ENCODE results near the gene SCN8A.
"Not testable (repeated sequence)": the region's sequence is repeated elsewhere in the genome, so short reads cannot be mapped to it uniquely, and the experiment has no call there.

SCN8A gene

GRCh38 chr12:51818566-51819300 lies 227.7 kb downstream of the SCN8A start:
- no peak for DNase-seq

- no peak for DNase-seq
These were observed 228.9 kb downstream of the SCN8A start for GRCh38 chr12:51819736-51820525.

- peak; percentile 81 for DNase-seq
These were observed 229.8 kb downstream of the SCN8A start for GRCh38 chr12:51820526-51821439.

DNA sequence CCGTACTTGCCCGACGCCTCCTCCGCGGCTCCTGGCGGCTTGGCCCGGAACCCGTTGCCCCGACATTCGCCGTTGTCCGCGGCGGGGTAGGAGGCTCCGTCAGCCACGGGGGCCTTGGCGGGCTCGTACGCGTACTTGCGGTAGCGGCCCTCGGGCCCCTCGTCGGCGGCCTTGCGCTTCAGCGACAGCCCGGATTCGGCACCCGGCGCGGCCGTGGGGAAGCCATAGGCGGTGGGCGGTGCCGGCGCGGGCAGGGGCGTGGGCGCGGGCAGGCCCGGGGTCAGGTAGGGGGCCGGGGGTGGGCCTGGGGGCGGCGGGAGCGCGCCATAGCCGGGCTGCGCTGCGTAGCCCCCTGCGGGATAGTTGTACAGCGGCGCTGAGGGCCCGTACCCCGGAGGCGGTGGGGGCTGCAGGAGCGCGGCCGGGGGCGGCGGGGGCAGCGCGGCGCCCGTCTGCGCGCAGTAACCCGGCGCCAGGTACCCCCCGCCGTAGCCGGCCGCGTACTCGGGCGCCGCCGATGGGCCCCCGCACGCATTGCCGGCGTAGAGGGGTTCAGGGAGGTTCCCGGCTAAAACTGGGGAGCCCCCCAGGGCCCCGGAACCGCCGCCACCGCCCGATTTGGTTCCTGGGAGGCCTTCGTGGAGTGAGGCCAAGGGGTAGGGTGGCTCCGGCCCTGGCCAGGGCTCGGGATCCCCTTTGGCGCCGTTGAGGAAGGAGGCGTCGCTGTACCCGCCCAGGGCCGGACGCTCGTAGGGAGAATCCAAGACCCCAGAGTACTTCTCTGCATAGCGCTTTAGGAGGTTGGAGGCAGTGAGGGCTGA lies 230.6 kb downstream of the SCN8A start:
- DNase-seq: no peak

GRCh38 chr12:51822261-51822616 lies 231.2 kb downstream of the SCN8A start:
- DNase-seq: no peak

DNA sequence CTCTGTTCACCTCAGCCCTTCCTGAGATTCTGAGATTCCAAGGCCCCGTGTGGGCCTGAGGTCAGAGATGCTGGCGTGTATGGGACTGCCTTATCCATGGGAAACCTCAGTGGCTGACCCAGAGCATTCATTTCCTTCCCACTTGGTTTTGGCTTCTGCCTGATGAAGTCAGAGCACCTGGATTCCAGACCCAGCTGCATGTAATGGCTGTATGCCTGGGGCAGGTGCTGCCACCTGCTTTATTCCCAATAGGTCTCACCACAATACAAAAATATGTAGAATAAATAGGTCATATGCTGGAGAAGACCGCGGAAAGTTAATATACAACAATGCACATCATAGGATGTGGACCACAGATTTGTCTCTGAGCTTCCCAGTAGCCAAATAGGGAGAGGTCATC lies 231.9 kb downstream of the SCN8A start:
- no peak for DNase-seq

DNA sequence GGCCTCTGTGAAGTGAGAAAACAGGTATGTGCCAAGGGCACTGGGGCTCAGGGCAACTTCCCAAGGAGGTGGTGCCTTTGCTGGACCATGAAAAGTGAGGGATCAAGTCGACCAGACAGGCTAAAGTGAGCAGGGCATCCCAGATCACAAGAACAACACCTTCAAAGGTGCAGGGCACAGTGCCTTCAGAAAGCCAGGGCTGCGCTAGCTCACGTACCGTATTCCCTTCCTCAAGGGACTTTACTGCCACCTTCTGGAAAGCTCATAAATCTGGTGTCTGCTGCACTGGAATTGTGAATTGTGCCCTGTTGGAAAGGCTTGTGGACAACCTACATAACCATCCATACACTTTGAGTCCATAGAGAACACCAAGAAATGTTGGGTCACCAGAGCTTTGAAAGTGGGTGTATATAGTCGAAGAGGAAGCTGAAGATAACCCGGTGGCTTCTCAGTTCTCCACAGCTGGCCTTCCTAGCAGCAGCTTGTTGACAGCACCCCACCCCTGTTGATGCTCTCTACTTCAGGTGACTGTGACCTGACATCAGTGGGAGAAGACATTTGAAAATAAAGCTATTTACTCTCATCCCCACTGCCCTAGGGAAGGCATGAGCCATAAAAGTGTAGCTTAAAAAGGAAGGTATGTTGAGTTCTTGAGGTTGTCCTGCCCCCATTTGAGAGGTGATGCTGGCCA lies 233.0 kb downstream of the SCN8A start:
- DNase-seq: no peak

DNA sequence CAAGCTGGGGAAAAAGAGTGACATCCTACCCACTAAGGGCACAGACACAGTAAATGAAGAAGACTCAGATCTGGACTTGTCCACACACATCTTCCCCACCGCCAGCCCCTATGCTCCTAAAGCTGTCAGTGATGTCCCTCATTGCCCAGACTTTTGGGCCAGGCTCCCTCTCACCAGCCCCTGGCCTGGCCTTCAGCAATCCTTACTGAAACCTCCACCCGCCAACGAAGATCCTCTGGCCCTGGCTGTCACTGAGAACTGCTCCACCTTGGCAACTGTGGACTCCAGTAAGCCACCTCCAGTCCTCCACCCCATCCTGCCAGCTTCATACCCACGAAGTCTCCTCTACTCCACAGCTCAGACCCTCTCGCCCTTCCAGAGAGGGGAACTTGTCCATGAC lies 234.2 kb downstream of the SCN8A start:
- DNase-seq: no peak

GRCh38 chr12:51826881-51827280 lies 235.8 kb downstream of the SCN8A start:
- no peak for DNase-seq

GRCh38 chr12:51827925-51828818 lies 237.1 kb downstream of the SCN8A start:
- no peak for DNase-seq

DNA sequence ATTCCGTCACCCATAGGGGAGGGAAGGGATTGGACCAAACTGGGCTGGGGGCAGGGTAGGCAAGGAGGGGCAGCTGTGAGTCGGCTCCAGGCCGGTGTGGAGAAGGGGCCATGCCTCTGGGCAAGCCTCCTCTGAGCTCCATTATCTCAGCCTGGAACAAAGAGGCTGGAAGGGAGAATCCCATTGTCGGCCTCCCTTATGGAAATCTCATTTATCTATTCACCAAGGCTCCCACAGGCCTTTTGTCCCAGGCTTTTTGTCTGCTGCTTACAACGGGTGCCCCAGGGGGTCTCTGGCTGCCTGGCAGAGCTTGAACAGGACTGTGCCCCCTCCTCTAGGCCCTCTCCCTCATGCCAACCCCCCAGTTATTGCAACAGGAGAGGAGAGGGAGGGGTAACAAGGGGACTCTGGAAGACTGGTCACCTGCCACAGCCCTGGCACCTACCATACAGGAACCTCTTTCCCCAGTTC lies 238.0 kb downstream of the SCN8A start:
- no peak for DNase-seq

DNA sequence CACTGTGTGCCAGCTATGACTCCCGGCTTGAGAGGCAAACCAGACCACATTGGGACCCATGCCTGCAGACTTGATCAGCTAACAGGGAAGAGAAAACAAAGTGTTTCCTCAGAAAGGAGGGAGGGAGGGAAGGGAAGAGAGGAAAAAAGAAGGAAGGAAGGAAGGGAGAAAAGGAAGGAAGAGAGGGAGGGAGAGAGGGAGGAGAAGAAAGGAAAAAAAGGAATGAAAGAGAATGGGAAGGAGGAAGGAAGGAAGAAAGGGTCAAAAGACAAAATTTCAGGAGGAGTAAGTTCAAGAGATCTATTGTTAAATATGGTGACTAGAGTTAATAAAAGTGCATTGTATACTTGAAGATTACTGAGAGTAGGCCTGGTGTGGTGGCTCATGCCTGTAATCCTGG lies 238.6 kb downstream of the SCN8A start:
- DNase-seq: no peak

- not testable (repeated sequence) for DNase-seq
These were observed 240.8 kb downstream of the SCN8A start for GRCh38 chr12:51831817-51832216.

DNA sequence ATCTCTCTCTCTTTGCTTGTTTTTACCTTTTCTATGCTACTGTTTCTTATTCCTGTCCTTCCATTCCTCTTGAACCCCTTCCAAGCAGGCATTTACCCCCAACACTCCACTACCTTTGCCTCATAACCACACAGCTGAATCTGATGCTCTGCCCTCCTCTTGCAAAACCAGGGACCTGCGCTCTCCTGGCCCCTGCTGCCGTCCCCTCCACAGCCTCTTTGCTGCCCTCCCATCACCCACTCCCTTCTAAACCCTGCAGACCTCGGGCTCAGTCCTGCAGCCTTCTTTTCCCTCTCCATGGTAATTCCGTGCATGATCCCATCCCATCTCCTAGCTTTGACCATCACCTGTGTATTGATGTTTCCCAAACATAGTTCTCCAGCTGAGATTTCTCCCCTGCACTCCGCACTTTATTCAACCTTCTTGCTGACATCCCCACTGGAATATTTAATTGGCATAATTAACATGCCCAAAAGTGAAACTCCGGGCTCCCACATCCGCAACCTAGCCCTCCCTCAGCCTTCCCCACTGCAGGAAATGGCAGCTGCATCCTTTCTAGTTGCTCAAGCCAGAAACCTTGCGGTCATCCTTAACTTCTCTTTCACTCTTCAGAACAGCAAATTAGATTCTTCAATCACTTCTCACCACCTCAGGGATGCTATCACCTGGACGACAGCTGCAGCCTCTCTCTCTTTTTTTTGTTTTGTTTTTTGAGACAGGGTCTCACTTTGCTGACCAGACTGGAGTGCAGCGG lies 241.5 kb downstream of the SCN8A start:
- no peak for DNase-seq

DNA sequence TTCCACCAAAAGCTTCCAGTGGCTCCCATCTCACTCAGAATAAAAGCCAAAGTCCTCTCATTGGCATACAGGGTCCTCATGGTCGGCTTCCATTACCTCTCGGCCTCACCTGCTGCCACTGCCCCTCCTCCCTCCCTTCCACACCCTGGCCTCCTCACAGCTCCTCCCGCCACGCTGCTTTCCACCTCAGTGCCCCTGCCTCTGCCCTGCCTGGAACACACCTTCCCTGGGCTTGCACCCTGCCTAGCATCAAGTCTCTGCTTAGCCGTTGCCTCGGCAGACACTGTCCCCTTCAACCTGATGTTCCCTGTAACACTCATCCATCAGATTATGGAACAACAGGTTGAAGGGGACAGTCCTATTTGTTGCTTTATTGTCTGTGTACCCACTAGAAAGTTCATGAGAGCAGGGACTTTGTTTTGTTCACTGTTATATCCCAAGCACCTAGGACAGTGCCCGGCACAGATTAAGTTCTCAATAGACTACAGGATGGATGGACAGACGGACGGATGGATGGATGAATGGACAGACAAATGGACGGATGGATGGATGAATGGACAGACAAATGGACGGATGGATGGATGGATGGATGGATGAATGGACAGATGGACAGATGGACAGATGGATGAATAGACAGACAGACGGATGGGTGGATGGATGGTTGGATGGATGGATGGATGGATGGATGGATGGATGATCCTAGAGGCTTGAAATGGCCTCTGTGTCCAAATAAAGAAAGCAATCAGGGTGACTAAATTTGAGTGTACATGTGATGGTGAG lies 242.6 kb downstream of the SCN8A start:
- no peak for DNase-seq

DNA sequence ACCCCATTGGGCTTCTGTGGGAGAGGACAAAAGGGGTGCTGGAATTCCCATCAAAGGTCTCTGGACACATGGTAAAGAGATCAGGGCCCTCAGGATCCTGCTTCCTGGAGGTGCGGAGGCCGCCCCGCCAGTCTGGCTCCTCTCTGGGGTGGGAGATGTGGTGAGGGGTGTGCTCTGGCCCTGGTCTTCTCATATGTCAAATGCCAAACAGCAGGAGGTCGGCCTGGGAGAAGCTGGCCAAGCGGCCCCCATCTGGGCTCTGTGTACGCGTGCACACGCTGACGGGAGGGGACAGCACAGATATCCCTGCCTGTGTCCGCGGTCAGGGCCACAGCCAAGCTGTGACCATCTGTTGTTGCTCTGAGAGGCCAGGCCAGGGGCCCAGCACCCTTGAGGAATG lies 243.4 kb downstream of the SCN8A start:
- no peak for DNase-seq

GRCh38 chr12:51836041-51836826 lies 245.2 kb downstream of the SCN8A start:
- DNase-seq: no peak

DNA sequence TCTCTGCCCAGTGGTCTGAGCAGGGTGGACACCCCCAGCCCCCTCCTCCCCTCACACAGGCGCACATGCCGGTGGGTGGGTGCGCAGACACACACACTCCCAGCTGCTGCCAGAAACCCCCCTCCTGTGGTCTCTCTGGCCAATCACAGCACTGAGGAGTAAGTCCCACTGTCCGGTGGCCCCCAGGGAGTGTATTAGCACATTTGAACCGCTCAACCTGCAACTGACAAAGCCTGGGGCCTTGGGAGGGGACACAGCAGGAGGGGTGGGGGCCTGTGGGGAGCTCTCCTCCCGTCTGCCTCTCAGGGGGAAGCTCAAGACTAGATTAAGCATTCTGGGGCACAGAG lies 245.8 kb downstream of the SCN8A start:
- DNase-seq: no peak
